ENCODE results near the gene RNF31.

GRCh38 chr14:24121210-24121609 lies 26.1 kb upstream of the RNF31 start:
- TF ChIP-seq EZH2 (IDR thresholded peaks at IDR 0.05; ENCODE audit: borderline replicate concordance) = no peak
- no peak for TF ChIP-seq CTCF (IDR thresholded peaks at IDR 0.05; ENCODE audit: poor library complexity)
